Right forelimb (tissue), 1 donor: Measurements from ENCODE around the gene ANGPTL4.
"Not testable (repeated sequence)": the region's sequence is repeated elsewhere in the genome, so short reads cannot be mapped to it uniquely, and the experiment has no call there.

Source experiments
- DNase-seq: peaks from one replicate; pipeline ENCODE4 v3.0.0-alpha.2; 2018

The ANGPTL4 gene

DNA sequence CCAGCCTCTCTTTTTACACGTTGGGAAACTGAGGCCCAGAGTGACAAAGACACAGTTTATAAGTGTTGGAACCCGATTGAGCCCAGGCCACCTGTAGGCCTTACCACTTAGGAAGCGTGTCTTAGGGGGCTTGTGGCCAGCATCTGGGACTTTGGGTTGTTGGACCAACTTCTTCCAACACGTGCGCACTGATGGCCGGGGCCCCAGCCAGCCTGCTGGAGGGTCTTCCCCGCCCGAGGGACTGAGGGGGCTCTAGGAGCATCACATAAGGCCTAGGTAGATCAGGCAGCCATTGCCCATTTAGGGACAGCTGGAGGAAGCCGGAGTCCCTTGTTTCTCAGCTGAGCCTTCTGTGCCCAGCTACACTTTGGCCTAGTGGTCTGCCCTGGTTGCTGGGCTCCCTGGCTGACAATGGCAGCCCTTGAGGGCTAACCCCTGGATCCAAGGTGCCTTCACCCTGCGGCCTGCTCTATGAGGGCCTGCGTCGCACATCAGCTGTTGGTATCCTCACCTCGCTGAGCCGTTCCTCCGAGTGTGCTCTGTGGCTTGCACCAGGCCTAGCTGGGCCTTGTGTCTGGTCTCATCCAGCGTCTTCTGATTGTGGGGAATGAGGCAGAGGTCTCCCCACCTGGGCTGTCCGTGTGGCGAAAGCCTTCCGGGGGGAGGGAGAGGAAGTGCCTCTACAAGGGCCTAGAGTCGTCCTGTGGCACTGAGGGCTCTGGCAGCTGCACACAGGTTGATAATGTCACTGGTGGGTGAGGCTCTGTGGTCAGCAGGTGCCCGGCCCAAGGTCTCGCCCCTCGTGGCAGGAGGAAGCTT is 27.5 kb downstream of the ANGPTL4 start:
- no peak for DNase-seq

DNA sequence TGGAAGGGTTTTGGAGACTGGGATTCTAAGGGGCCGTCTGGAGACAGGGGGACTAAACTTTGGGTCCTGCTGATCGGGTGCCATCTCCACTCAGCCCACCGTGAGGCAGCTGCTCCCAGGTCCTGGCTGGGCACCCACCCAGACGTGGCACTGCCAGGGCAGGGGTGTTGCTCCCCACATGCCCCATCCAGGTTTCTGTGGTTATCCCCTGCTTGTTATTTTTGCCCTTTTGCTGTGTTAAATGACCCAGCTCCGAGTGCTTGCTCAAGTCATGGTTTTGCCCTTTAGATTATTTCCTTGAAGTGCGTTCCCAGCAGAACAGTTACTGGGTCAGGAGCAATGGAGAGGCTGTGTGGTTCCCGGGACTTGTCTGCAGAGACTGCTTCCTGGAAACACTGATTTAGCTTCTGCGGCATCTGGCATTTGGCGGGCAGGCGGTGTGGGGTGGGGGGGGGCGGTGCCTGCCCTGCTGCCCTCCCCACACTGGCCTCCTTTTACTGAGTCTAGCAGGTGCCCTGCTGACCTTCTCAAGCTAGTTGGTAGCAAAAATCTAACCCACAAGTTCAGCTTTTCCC is 28.1 kb downstream of the ANGPTL4 start:
- no peak for DNase-seq

DNA sequence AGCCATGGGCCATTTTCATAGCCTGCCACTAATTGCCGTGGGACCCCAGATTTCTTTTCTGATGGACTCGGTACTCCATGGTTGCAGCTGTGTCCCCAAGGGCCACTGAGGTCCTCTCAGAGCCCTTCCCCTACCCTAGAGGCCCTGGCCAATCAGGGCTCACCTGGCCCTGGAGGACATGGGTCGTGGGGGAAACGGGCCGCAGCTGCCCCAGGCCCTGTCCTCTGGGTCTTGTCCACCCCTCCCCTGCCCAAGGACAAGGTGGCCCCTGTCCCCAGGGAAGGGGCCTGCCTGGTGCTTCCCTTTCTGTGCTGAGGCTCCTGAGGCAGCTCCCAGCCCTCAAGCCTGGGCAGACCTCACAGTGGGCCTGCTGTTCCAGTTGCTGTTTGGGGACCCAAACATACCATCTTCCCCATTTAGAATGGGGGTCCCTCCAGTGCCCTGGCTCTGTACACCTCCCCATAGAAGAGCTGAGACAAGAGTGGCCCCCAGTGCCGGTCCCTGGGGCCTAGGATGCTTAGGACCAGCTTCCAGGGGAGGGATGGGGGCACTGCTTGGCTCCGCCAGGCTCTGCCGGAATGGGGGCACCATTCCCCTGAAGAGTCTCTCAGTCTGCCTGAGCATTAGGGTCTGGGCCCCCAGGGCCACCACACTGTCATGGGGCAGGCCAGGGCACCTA is 29.4 kb downstream of the ANGPTL4 start:
- no peak for DNase-seq

DNA sequence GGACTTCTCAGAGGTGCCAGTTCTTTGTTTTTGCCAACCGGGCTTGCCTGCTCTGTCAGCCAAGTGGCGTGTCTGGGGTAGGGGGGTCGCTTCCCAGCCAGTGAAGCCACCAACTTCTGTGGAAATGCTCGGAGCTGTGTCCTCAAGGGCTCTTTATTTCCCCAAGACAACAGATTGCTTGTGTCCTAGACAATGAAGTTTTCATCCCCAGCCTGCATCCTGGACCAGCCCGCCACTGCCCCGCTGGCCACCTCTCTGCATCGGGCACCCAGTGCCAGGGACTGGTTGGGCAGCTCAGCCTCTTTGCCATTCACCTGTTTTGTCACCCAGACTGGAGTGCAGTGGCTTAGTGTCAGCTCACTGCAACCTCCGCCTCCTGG is 29.9 kb downstream of the ANGPTL4 start:
- no peak for DNase-seq

DNA sequence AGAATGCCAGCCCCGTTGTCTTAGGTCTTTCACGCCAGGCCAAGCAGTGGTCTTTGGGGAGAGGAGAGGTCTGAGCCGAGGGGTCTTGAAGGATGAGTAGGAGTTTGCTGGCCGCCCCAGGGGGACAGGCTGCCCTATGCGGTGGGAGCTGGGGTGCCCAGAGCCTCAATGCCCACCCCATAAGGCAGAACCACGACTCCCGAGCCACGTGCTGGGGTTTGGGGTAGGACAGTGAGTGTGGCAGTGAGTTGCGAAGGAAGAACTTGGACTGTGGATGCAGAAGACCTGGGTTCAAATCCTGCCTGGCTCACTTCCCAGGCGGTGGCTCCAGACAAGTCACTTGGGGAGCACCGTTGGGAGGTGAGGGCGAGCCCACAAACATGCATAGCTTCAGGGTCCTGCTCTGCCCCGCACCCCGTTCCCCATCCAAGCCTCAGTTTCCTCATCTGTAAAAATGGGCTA is 31.7 kb downstream of the ANGPTL4 start:
- no peak for DNase-seq

DNA sequence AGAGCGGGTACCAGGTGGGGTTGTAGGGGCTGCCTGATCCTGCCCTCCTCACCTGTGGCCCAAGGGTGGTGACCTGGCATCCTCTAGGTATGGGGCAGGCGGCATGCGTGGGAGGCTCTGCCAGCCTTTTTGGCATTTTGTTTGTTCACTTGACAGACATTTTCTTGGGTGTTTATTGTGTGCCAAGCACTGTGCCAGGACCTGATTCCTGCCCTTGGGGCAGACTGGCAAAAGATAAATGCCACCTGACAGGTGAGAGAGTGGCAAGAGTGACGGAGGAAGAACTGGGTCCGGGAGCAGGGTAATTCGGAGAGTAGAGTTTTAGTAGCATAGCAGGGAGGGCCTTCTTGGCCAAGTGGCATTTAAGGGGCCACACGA is 32.2 kb downstream of the ANGPTL4 start:
- no peak for DNase-seq

DNA sequence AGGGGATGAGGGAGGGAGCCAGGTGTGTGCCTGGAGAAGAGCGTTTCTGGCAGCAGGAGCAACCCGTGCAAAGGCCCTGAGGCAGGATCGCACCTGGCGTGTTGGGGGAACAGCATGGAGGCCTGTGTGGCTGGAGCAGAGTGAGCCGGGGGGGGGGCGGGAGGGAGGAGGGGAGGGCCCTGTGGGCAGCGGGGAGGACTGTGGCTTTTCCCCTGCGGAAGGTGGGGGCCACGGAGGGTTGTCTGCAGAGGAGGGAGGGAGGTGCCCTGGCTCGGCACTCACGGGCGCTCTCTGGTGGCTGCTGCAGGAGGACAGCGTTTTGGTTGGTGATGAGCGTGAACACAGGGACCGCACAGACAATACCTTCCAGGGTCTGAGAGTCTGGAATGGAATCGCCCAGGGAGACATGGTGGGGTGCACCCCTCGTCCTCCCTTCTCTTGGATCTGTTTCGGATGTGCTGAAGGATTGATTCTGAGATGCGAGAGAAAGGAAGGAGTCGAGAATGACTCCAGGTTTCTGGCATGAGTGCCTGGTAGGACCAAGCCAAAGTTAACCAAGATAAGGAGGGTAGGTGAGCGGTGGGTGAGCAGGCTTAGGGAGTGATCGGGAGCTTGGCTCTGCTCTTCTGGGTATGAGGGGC is 32.7 kb downstream of the ANGPTL4 start:
- peak; percentile 65 for DNase-seq

DNA sequence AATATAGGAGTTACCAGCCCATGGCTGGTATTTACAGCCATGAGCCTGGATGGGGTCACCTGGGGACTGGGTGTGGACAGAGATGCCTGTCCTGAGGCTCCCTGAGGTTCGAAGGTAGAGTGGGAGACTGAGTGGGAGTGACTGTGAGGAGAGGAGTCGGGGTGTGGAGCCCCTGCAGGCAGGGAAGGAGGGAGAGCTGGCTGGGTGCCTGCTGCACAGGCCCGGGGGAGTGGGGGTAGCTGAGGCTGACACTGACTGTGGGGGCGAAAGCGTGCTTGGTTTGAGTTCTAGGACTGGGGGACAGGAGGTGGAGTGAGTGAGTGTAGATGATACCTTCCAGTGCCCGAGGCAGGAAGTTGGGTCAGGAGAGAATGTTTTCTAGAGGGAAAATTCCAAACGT is 33.3 kb downstream of the ANGPTL4 start:
- DNase-seq, result no peak

DNA sequence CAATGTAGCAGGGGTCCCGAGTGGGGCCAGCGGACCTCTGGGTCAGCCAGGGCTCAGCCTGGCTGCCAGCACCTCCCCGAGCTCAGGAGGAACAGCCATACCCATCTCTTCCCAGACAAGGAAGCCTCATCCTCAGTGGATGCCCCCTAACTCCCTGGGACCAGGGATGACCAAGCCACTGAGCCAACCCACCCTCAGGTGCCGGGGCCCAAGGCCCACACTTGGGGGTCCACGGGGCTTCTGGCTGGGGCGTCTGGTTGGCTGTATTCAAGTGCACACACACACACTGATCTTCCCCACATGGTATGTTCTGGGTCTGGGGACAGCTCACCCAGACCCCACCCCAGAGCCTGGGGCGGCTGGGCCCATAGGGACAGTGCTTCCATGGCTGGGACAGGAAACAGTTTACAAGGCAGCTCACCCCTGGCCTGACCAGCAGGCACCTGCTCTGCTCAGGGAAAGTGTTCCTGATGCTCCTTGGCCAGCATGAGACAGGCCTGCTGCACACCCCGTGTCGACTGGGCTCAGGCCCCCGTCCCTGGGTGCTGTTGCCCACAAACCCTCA is 33.9 kb downstream of the ANGPTL4 start:
- no peak for DNase-seq

DNA sequence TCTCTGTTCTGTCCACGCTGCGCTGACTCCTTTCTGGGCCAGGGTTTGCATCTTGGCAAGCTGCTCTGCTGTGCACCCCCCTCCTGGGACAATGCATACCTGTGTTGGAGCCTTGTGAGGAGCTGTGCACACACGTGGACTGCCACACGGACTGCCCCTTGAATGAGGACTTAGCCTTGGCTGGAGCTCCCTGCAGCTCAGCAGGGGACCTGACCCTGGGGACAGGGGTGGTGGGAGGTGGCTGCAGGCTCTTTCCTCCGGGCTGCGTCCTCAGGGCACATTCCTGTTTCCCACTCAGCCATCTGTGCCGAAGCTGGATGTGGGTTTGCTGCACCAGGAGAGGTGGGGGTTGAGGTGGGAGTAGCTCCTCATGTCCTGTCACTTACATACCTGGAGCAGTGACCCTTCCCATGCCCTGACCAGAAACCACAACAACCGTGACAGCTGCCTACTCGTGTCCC is 34.4 kb downstream of the ANGPTL4 start:
- no peak for DNase-seq

DNA sequence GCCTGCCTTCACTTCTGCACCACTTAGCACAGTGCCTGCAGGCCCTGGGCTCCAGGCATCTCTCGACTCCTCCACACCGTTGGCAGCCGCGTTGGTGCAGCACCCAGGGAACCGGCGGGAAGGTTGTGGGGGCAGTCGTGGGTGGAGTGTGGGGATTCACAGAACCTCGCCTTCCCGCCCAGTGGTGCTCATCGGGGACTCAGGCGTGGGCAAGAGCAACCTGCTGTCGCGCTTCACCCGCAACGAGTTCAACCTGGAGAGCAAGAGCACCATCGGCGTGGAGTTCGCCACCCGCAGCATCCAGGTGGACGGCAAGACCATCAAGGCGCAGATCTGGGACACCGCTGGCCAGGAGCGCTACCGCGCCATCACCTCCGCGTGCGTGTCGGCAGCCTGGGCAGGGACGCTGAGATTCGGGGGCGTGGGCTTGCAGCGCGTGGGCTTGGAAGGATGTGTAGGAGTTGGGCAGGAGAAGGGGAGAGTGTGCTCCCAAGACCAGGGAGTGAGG is 35.8 kb downstream of the ANGPTL4 start:
- DNase-seq, result no peak

DNA sequence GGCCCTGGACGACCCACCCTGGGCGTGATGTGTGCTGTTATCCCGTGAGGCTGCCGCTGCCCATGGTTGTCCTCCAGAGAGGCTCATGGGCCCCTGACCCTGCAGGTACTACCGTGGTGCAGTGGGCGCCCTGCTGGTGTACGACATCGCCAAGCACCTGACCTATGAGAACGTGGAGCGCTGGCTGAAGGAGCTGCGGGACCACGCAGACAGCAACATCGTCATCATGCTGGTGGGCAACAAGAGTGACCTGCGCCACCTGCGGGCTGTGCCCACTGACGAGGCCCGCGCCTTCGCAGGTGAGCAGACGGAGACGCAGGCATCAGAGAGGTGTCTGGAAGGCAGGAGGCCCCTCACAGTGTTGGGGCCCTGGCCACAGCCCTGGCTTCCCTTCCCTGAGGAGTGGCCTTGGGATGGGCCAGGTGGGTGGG is 38.0 kb downstream of the ANGPTL4 start:
- DNase-seq, result no peak

DNA sequence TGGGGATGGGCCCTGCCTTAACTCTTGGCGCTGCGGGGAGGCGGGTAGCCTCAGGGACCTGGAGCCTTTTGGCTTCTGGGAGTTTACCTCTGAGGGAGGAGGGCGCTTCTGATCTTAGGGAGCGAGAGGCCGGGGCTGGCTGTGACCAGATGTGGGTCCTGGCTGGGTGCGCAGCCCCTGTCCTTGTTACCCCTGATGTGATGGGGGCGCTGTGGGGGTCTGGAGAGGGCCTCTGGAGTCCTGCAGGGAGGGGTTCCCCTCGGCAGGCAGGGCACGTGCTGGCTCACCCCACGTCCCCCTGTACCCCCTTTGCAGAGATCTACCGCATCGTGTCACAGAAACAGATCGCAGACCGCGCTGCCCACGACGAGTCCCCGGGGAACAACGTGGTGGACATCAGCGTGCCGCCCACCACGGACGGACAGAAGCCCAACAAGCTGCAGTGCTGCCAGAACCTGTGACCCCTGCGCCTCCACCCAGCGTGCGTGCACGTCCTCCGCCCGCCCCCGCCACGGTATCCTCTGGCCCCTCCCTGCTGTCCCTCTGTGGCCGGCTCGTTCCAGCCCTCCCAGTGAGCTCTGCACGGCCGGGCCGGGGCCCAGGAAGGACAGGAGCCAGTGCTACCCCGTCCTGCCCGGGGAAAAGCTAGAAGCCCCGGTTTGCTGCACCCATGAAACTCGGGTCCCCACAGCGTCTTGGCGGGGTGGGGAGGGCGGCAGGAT is 39.3 kb downstream of the ANGPTL4 start:
- no peak for DNase-seq

DNA sequence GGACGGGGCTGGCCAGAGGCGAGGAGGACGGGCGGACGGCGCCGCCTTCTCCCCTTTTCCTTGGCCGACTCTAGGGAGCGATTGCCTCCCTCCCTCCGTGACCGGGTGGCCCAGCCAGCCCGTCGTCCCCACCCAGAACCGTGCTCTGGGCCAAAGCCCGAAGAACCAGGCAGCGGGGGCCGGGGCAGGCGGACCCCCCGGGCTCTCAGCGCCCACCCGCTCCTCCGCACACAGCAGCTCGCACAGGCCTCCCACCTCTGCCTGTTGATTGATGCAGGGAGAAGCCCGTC is 39.8 kb downstream of the ANGPTL4 start:
- DNase-seq, result no peak

DNA sequence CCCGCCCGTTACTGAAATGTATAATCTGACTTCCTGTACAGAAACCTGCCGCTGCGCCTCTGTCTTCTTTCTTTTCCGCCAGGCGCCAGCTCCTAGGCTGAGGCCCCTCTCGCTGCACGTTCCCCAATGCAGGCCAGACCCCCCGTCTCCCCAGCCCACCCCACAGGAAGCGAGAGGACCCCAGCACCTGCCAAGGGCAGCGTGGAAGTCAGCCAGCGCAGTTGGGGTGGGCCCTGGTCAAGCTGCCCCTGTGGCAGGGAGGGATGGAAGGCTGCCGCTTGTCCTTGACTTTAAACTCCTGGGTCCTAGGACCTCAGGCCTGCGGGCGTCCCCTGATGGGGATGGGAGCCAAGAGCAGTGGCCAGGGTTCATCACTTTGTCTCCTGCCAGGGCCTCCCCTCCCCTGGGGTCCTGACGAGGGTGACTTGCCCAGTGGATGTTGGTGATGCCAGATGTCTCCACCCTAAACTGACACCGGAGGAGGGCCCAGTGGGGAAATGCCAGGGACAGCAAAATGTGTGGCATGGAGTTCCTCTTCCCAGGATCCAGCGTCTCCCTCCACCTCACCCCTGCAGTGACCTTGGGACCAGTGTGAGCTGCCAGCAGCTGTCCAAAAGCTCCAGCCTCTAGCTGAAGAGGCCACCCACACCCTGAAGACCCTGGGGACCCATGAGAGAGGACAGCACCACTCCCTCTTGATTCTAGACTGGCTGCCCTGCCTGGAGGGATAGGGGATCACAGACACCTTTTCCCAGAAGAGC is 40.6 kb downstream of the ANGPTL4 start:
- no peak for DNase-seq

DNA sequence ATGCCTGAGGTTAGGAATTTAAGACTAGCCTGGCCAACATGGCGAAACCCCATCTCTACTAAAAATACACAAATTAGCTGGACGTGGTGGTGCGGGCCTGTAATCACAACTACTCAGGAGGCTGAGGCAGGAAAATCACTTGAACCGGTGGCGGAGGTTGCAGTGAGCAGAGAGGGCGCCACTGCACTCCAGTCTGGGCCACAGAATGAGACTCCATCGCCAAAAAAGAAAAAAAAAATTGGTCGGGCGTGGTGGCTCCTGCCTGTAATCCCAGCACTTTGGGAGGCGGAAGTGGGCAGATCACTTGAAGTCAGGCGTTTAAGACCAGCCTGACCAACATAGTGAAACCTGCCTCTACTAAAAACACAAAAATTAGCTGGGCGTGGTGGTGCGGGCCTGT is 46.8 kb downstream of the ANGPTL4 start:
- not testable (repeated sequence) for DNase-seq

DNA sequence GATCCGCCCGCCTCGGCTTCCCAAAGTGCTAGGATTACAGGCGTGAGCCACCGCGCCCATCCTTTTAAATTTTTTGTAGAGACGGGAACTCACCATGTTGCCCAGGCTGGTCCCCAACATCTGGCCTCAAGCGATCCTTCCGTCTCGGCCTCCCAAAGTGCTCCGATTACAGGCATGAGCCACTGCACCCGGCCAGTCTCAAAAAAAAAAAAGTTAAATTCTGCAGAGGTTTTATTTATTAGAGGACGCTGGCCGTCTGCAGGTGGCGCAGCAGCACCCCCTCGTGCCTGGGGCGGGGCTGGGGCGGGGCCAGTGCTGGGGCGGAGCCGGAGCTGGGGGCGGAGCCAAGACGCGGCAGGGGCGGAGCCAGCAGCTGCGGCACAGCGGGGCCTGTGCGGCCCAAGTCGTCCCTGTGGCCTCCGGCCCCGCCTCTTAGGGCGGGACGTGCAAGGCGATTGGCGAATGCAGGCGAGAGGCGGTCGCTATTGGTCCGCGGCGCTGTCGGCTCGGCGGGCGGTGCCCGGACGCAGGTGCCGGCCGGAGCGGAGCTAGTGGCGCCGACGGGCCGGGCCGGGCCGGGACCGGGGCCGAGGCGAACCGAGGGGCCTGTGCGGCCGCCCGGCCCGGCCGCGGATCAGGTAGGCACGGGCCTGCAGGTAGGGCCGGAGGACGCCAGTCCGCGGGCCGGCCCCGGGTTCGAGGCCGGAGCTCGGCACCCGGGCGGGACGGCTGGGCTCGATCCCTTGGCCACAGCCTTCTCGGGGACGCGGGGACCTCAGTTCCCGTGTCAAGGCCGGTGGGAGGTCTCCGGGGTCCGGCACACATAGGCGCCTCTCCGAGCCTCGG is 49.1 kb downstream of the ANGPTL4 start, which contains the start of gene MARCHF2:
Gene MARCHF2 (plus strand): TSS at position 523 of the 846 bp plus-strand sequence. CDS start 8,536 bp downstream, outside the sequence.
- DNase-seq, result peak; percentile 99

DNA sequence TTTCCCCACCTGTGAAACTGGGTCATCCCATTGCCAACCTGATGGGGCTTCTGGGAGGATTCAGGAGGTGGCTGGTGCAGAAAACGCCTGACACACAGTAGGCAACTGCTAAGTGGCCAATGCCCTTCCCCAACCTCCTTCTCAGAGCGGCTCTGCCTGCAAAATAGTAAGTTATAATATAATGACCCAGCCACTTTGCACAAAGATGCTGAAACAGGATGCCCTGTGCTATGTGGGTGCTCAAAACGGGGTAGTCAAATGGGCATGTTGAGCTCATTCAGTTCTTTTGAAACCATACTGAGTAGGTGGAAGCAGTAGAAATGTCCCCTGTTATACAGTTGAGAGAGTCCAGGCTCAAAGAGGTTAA is 49.7 kb downstream of the ANGPTL4 start:
- DNase-seq, result no peak

DNA sequence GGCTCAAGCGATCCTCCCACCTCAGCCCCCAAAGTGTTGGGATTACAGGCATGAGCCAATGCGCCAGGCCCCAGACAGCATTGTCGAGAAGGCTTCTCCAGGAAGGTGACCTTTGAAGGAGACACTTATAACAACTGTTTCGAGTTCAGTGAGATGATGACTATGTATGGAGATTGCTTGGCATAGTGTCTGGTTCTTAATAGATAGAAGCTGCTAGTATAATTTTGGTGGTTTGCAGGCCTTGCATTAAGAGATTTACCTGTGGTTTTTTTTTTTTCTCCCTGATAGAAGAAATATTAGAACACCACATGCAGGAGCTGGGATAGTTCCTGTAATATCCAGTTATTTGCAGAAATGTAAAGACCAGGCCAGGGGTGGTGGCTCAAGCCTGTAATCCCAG is 52.8 kb downstream of the ANGPTL4 start:
- no peak for DNase-seq
